Psoas muscle (tissue), 8 donors: ENCODE data around the gene OTX2. TPM values are rescaled to one million over a fixed set of nuclear protein-coding genes. Genes with fewer than 3 reads are reported as not detected.

Experiments
- ATAC-seq, 4 donors: fragments of 200-7000 bp; cut with Tn5 transposase; one replicate each; pipeline ENCODE4 v1.9.1; 2020; ENCODE audit warnings: moderate library complexity in 3 of 4, mild to moderate bottlenecking in 2 of 4
- DNase-seq, 2 donors: peaks; one replicate each; pipeline ENCODE4 v3.0.0-alpha.2; 2020
- H3K27ac ChIP-seq: fragments of 200-600 bp; one replicate; pipeline ENCODE4 v1.8.0; 2022
- H3K27me3 ChIP-seq, 3 donors: fragments of 200-600 bp in 1 of 3; one replicate each; pipeline versions ENCODE4 v1.6.1 to v1.8.0; 2013 to 2022; ENCODE audit warnings: low read length in 2 of 3, mild to moderate bottlenecking in 2 of 3, moderate library complexity in 1 of 3; ENCODE audit not compliant: insufficient read depth in 3 of 3
- H3K36me3 ChIP-seq, 2 donors: fragments of 200-600 bp in 1 of 2; one replicate each; pipeline versions ENCODE4 v1.6.1 to v1.8.0; 2013 to 2022; ENCODE audit warnings: low read depth in 1 of 2, mild to moderate bottlenecking in 1 of 2, moderate library complexity in 1 of 2; ENCODE audit not compliant: insufficient read depth in 1 of 2
- H3K4me1 ChIP-seq: fragments of 200-600 bp; one replicate; pipeline ENCODE4 v1.8.0; 2022
- H3K4me3 ChIP-seq: fragments of 200-600 bp; one replicate; pipeline ENCODE4 v1.8.0; 2022; ENCODE audit warnings: mild to moderate bottlenecking
- H3K9me3 ChIP-seq: fragments of 200-600 bp; one replicate; pipeline ENCODE4 v1.8.0; 2022
- CTCF ChIP-seq: fragments of 200-600 bp; IDR thresholded peaks from one replicate; pipeline ENCODE4 v1.8.0; 2022; ENCODE audit warnings: antibody characterized with exemption
- WGBS, 3 donors: extraction: QIAGEN DNeasy Blood & Tissue Kit; methylation state at CpG; one replicate each; pipeline versions ENCODE4 v1.1.6 to v1.1.7; 2013; 5-methylcytosine and 5-hydroxymethylcytosine counted together
- intact Hi-C, 2 donors: fragments of 100-400 bp; cut with DNase I; formaldehyde crosslinking; loops; one replicate each; pipeline versions ENCODE4 v1.11.0 to v1.14.2; 2022
- polyA plus RNA-seq, 3 donors: library from polyadenylated mRNA; stranded (reverse); fragments of 200-250 nt; gene quantifications; one replicate each; pipeline ENCODE4 v1.2.3, GENCODE V29; 2013
- total RNA-seq, 4 donors: library from RNA; stranded (reverse); fragmentation: NEBNext Ultra II Directional in 2 of 4; extraction: Animal tissue kit (Norgen Biotek cat#: 25700) in 2 of 4; gene quantifications; one replicate each; pipeline versions ENCODE4 v1.2.1 to v1.2.4, GENCODE V29; 2021 to 2023
- donor health status: healthy with polysubstance abuse.
- donor health status: DM: no; HTN: no; CAD: no; lungs with moderate emphysema.
- donor health status: Bipolar disorder and iron deficiency.
- donor health status: healthy.
- donor health status: DM: yes; HTN: yes; CAD: no.
- donor health status: DM: no; HTN: no; CAD: no.
- donor health status: DM: no; HTN: no; CAD: no.
- donor health status: DM: yes; HTN: yes; CAD: no.

Gene OTX2
- total and polyA plus RNA-seq, 7 donors = not detected

DNA sequence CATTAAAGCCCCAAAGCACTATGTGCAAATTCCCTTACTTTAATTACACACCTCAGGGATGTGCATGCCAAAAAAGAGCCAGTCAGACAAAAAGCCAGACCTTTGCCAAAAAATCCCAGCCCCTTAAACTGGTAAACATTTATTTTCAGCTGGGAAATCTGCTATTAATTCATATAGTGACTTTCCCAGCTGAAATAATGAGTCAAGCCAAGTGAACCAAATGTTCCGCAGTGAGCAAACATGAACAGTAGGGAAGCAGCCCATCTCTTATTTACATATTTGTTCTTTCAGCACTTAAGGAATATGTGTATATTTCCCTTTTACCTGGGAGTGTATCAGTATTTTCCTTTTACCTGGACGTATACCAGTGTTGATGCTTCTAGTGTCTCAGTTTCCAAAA, 44.0 kb upstream of the OTX2 start:
- intact Hi-C loops = no loop called here
- H3K36me3 ChIP-seq = no peaks in the 10 kb centered on the region
- peaks cover 7 to 27% (median 7%) of the 10 kb centered on the region in 3 donors for H3K27me3 ChIP-seq
- TF ChIP-seq CTCF = no peak
- H3K9me3 ChIP-seq = no peaks in the 10 kb centered on the region
- WGBS, 3 donors = 23 to 52% (median 51%) methylated on average over 2 of the region's 2 CpGs
- H3K27ac ChIP-seq = no peak overlapping the region
- ATAC-seq = no peak
- H3K4me1 ChIP-seq = no peaks in the 10 kb centered on the region
- DNase-seq = no peak
- no peak overlapping the region for H3K4me3 ChIP-seq

- DNase-seq (no peak), ATAC-seq (no peak)
- Histone ChIP-seq H3K9me3 (no peaks in the 10 kb centered on the region), H3K27ac (no peak overlapping the region), H3K27me3 (peaks cover 2 to 12% (median 3%) of the 10 kb centered on the region in 3 donors), H3K36me3 (no peaks in the 10 kb centered on the region), H3K4me3 (no peak overlapping the region), H3K4me1 (no peaks in the 10 kb centered on the region)
- TF ChIP-seq CTCF = no peak
- WGBS, 3 donors = 26 to 31% (median 29%) methylated on average over 11 of the region's 11 CpGs
- intact Hi-C loops = no loop called here
These were observed 37.0 kb upstream of the OTX2 start for GRCh38 chr14:56846970-56847930.

DNA sequence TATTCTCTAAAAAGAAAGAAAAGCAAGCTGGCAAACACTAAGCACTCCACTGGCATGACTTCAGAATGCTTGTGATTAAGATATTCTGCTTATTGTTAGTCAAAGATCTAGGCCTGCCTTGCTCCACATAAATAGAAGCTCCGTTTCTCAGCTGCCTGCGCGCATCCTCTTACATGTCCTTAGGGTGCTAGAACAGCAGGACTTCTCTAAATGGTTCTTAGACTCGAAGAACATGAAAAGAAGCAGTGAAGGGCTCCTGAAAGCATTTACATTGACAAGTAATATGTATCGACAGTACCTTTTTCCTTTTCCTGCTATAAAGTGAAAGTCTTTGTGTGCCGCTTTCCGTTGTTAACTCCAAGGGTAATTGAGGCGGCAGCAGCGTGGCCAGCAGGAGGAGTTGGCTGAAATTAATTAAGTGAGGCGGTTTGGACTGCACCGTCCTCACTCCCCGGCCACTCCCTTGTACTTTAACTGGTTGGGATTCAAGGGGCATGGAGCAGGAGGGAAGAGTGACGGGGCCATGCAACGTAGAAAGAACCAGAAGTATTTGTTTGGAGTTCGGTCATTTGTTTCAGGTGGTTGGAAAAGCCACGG, 34.2 kb upstream of the OTX2 start:
- DNase-seq (no peak), ATAC-seq (no peak)
- TF ChIP-seq CTCF = no peak
- H3K36me3 ChIP-seq = no peaks in the 10 kb centered on the region
- 18 to 23% (median 19%) methylated on average over 16 of the region's 16 CpGs for WGBS, 3 donors
- peaks cover 0 to 12% (median under 1%) of the 10 kb centered on the region in 3 donors for H3K27me3 ChIP-seq
- intact Hi-C loops = no loop called here
- H3K9me3 ChIP-seq = no peaks in the 10 kb centered on the region
- H3K4me3 ChIP-seq = no peak overlapping the region
- no peaks in the 10 kb centered on the region for H3K4me1 ChIP-seq
- H3K27ac ChIP-seq = no peak overlapping the region

DNA sequence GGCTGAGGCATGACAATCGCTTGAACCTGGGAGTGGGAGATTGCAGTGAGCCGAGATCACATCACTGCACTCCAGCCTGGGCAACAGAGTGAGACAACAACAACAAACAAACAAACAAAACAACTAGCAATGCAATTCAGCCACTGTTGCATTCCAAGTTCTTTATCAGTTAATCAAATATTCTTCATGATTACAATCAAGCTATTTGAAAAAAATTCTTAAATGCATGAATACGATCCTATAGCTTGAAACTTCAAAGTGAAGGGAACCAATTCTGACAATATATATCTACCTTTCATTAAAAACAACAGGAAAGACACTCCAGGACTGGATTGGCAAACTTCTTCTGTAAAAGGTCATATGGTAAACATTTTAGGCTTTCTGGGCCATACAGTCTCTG, 31.3 kb upstream of the OTX2 start:
- intact Hi-C loops = no loop called here
- H3K36me3 ChIP-seq = no peaks in the 10 kb centered on the region
- H3K4me3 ChIP-seq = no peak overlapping the region
- no peak overlapping the region for H3K27ac ChIP-seq
- WGBS, 3 donors = 82 to 84% (median 83%) methylated on average over 3 of the region's 3 CpGs
- H3K4me1 ChIP-seq = no peaks in the 10 kb centered on the region
- H3K9me3 ChIP-seq = no peaks in the 10 kb centered on the region
- peaks cover 0 to 7% (median 0%) of the 10 kb centered on the region in 3 donors for H3K27me3 ChIP-seq
- ATAC-seq (no peak), DNase-seq (no peak)
- no peak for TF ChIP-seq CTCF
